ENCODE measurements around the gene SREBF2. TPM values are rescaled to one million over a fixed set of nuclear protein-coding genes. Genes with fewer than 3 reads are reported as not detected.

SREBF2 gene
- total RNA-seq, 4 donors from 2014 or later = 21.4 to 28.0 (median 25.3) TPM

- TF ChIP-seq CTCF (IDR thresholded peaks at IDR 0.05; ENCODE audit: low read depth) = no peak
These were observed 113.9 kb downstream of the SREBF2 start, which contains the start of gene CENPM for GRCh38 chr22:41946629-41947423. CENPM (minus strand) TSS chr22:41947152; CDS start chr22:41947076, 76 bp downstream.

GRCh38 chr22:41947424-41948080 is 114.6 kb downstream of the SREBF2 start:
- TF ChIP-seq CTCF (IDR thresholded peaks at IDR 0.05; ENCODE audit: low read depth) = no peak

- no peak for TF ChIP-seq CTCF (IDR thresholded peaks at IDR 0.05; ENCODE audit: low read depth)
These were observed 115.2 kb downstream of the SREBF2 start for GRCh38 chr22:41948142-41948541.

GRCh38 chr22:41949297-41949965 is 116.5 kb downstream of the SREBF2 start:
- no peak for TF ChIP-seq CTCF (IDR thresholded peaks at IDR 0.05; ENCODE audit: low read depth)

- TF ChIP-seq CTCF (IDR thresholded peaks at IDR 0.05; ENCODE audit: low read depth) = no peak
These were observed 119.1 kb downstream of the SREBF2 start, which contains the start of gene SMIM45 for GRCh38 chr22:41951898-41952474. SMIM45 (plus strand) TSS chr22:41952150.

- TF ChIP-seq CTCF (IDR thresholded peaks at IDR 0.05; ENCODE audit: low read depth) = no peak
These were observed 119.8 kb downstream of the SREBF2 start for GRCh38 chr22:41952713-41953112.

Small RNA genes lying within 50 kb of the gene (small RNA-seq; reads per million reads assigned to genes)
- gene MIR33A = 1.3 reads per million, percentile 13 among the genes with 10 or more reads in this experiment

Other genes starting within 250 kb of the SREBF2 start
- gene PMM1, start 243.3 kb upstream of the SREBF2 start, total RNA-seq = 100 to 1,000 TPM in 1 of 4 donors, 10 to 100 TPM in 3; 38.6 to 182 (median 81.7) TPM
- gene DESI1, start 212.1 kb upstream of the SREBF2 start, total RNA-seq = 10 to 100 TPM in 3 of 4 donors, 1 to 10 TPM in 1; 9.2 to 29.0 (median 17.8) TPM
- gene XRCC6, start 211.8 kb upstream of the SREBF2 start, total RNA-seq = 100 to 1,000 TPM; 151 to 186 (median 169) TPM
- gene SNU13, start 144.2 kb upstream of the SREBF2 start, total RNA-seq = 100 to 1,000 TPM in 1 of 4 donors, 10 to 100 TPM in 3; 65.2 to 106 (median 88.6) TPM
- gene MEI1, start 133.6 kb upstream of the SREBF2 start, total RNA-seq = 10 to 100 TPM in 2 of 4 donors, 1 to 10 TPM in 1, under 1 TPM in 1; 0.16 to 13.6 (median 6.3) TPM
- gene CCDC134, start 32.4 kb upstream of the SREBF2 start, total RNA-seq = 1 to 10 TPM in 3 of 4 donors, under 1 TPM in 1; 0.98 to 5.1 (median 2.6) TPM
- not detected for gene SHISA8, start 82.0 kb downstream of the SREBF2 start, total RNA-seq
- gene TNFRSF13C, start 93.7 kb downstream of the SREBF2 start, total RNA-seq = not detected
- gene CENPM, start 114.0 kb downstream of the SREBF2 start, total RNA-seq = 1 to 10 TPM in 2 of 4 donors, not detected in 2; 2.4 to 3.2 TPM
- gene SEPTIN3, start 136.3 kb downstream of the SREBF2 start, total RNA-seq = under 1 TPM in 3 of 4 donors, not detected in 1; 0.19 to 0.51 (median 0.22) TPM
- 1 to 10 TPM; 1.1 to 1.5 (median 1.3) TPM for gene WBP2NL, start 165.7 kb downstream of the SREBF2 start, total RNA-seq
- 10 to 100 TPM; 16.2 to 56.1 (median 31.1) TPM for gene NAGA, start 237.7 kb downstream of the SREBF2 start, total RNA-seq
- 10 to 100 TPM in 3 of 4 donors, 1 to 10 TPM in 1; 7.5 to 15.4 (median 12.9) TPM for gene PHETA2, start 241.1 kb downstream of the SREBF2 start, total RNA-seq
- gene SMDT1, start 246.6 kb downstream of the SREBF2 start, total RNA-seq = 10 to 100 TPM in 3 of 4 donors, 1 to 10 TPM in 1; 9.3 to 12.7 (median 11.7) TPM